ENCODE data around the gene CETN3.

DNA sequence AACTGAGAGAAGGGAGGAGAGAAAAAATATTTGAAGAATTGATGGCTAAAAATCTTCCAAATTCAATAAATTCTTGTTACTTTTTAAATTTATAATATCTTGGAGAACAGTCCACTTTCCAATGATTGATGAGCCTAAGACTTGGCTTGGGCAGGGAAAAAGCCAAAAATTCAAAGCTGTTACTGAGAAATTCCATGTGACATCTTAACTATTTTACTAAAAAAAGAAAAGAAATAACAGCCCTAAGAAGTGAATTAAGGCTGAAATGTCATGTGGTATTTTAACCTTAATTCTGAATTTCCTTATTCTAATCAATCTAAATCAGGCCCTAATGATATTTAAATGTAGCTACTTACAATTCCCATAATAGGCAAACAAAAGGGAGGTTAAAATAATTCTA, 53.4 kb downstream of the CETN3 start:
- no peak for TF ChIP-seq RAD21 (IDR thresholded peaks at IDR 0.05 in 1 of 2, conservative IDR thresholded peaks at IDR 0.05 in 1 of 2; ENCODE audit: low read depth in 2 of 2, low read length in 2 of 2)
- TF ChIP-seq, protein P1, sequence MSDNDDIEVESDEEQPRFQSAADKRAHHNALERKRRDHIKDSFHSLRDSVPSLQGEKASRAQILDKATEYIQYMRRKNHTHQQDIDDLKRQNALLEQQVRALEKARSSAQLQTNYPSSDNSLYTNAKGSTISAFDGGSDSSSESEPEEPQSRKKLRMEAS (IDR thresholded peaks at IDR 0.05) = no peak

Data from H1 (cell line).